ENCODE measurements around the gene MSI2.

MSI2 gene

GRCh38 chr17:57609878-57610270, 353.6 kb downstream of the MSI2 start:
- H3K27me3 ChIP-seq (ENCODE audit: control insufficient read depth, low read length): no peaks in the 10 kb centered on the region
- no peak overlapping the region for H3K27ac ChIP-seq (ENCODE audit: low read depth, low read length)
- TF ChIP-seq CTCF (IDR thresholded peaks at IDR 0.05; ENCODE audit: low read depth, low read length, poor library complexity, severe bottlenecking) (no peak), EZH2phosphoT487 (IDR thresholded peaks at IDR 0.05; ENCODE audit: borderline replicate concordance, low read length) (no peak)
- no peaks in the 10 kb centered on the region for H3K9me3 ChIP-seq (ENCODE audit: control insufficient read depth, insufficient read depth, low read length)
- no peaks in the 10 kb centered on the region for H4K20me1 ChIP-seq (ENCODE audit: control insufficient read depth, insufficient read depth, low read depth, low read length)
- no peak overlapping the region for H3K4me3 ChIP-seq (ENCODE audit: low read length)
- H3K4me2 ChIP-seq (ENCODE audit: low read length): no peak overlapping the region
- H3K9me2 ChIP-seq (replicated peaks; ENCODE audit: control insufficient read depth, low read length): no peaks in the 10 kb centered on the region
- H3K4me1 ChIP-seq (ENCODE audit: control insufficient read depth, low read length): peaks cover 57% of the 10 kb centered on the region
- H3K79me2 ChIP-seq (ENCODE audit: control insufficient read depth, low read length): no peaks in the 10 kb centered on the region
- peaks cover 6% of the 10 kb centered on the region for H3F3A ChIP-seq (ENCODE audit: control insufficient read depth, insufficient read depth)
- H3K36me3 ChIP-seq (ENCODE audit: control insufficient read depth, low read length): 0 out of 2 replicates have a peak, but pooled peaks cover 4% of the 10 kb centered on the region

GRCh38 chr17:57612202-57613071, 356.1 kb downstream of the MSI2 start:
- Histone ChIP-seq H3K9me2 (replicated peaks; ENCODE audit: control insufficient read depth, low read length) (no peaks in the 10 kb centered on the region), H3F3A (ENCODE audit: control insufficient read depth, insufficient read depth) (no peaks in the 10 kb centered on the region), H3K4me3 (ENCODE audit: low read length) (peak overlapping the region; percentile 25), H4K20me1 (ENCODE audit: control insufficient read depth, insufficient read depth, low read depth, low read length) (no peaks in the 10 kb centered on the region), H3K4me1 (ENCODE audit: control insufficient read depth, low read length) (peaks cover 48% of the 10 kb centered on the region), H3K9me3 (ENCODE audit: control insufficient read depth, insufficient read depth, low read length) (peaks cover 4% of the 10 kb centered on the region; the same call in 1 of the 2 replicates), H3K27ac (ENCODE audit: low read depth, low read length) (peak overlapping the region; percentile 32), H3K36me3 (ENCODE audit: control insufficient read depth, low read length) (peaks cover 22% of the 10 kb centered on the region), H3K4me2 (ENCODE audit: low read length) (peak overlapping the region; percentile 50), H3K27me3 (ENCODE audit: control insufficient read depth, low read length) (no peaks in the 10 kb centered on the region), H3K79me2 (ENCODE audit: control insufficient read depth, low read length) (no peaks in the 10 kb centered on the region)
- TF ChIP-seq CTCF (IDR thresholded peaks at IDR 0.05; ENCODE audit: low read depth, low read length, poor library complexity, severe bottlenecking): no peak
- no peak for TF ChIP-seq EZH2phosphoT487 (IDR thresholded peaks at IDR 0.05; ENCODE audit: borderline replicate concordance, low read length)

- Histone ChIP-seq H3K4me1 (ENCODE audit: control insufficient read depth, low read length) (peaks cover 50% of the 10 kb centered on the region), H3F3A (ENCODE audit: control insufficient read depth, insufficient read depth) (no peaks in the 10 kb centered on the region), H3K79me2 (ENCODE audit: control insufficient read depth, low read length) (no peaks in the 10 kb centered on the region), H3K4me2 (ENCODE audit: low read length) (no peak overlapping the region), H4K20me1 (ENCODE audit: control insufficient read depth, insufficient read depth, low read depth, low read length) (no peaks in the 10 kb centered on the region), H3K9me2 (replicated peaks; ENCODE audit: control insufficient read depth, low read length) (no peaks in the 10 kb centered on the region), H3K27me3 (ENCODE audit: control insufficient read depth, low read length) (no peaks in the 10 kb centered on the region), H3K9me3 (ENCODE audit: control insufficient read depth, insufficient read depth, low read length) (peaks cover 4% of the 10 kb centered on the region; the same call in 1 of the 2 replicates), H3K36me3 (ENCODE audit: control insufficient read depth, low read length) (peaks cover 26% of the 10 kb centered on the region), H3K4me3 (ENCODE audit: low read length) (no peak overlapping the region), H3K27ac (ENCODE audit: low read depth, low read length) (no peak overlapping the region)
- TF ChIP-seq EZH2phosphoT487 (IDR thresholded peaks at IDR 0.05; ENCODE audit: borderline replicate concordance, low read length): no peak
- no peak for TF ChIP-seq CTCF (IDR thresholded peaks at IDR 0.05; ENCODE audit: low read depth, low read length, poor library complexity, severe bottlenecking)
These were observed 358.4 kb downstream of the MSI2 start for GRCh38 chr17:57614742-57615141.

Data from DOHH2 (cell line).